ENCODE results near the gene WHRN.

GRCh38 chr9:114476891-114477469, 28.3 kb downstream of the WHRN start:
- no peak for TF ChIP-seq CTCF (IDR thresholded peaks at IDR 0.05; ENCODE audit: insufficient read depth, low read length)
- no peak for TF ChIP-seq GABPA (IDR thresholded peaks at IDR 0.05; ENCODE audit: low read depth)
- no peak for TF ChIP-seq POLR2AphosphoS5 (IDR thresholded peaks at IDR 0.05; ENCODE audit: low read depth)
- TF ChIP-seq, protein P1, sequence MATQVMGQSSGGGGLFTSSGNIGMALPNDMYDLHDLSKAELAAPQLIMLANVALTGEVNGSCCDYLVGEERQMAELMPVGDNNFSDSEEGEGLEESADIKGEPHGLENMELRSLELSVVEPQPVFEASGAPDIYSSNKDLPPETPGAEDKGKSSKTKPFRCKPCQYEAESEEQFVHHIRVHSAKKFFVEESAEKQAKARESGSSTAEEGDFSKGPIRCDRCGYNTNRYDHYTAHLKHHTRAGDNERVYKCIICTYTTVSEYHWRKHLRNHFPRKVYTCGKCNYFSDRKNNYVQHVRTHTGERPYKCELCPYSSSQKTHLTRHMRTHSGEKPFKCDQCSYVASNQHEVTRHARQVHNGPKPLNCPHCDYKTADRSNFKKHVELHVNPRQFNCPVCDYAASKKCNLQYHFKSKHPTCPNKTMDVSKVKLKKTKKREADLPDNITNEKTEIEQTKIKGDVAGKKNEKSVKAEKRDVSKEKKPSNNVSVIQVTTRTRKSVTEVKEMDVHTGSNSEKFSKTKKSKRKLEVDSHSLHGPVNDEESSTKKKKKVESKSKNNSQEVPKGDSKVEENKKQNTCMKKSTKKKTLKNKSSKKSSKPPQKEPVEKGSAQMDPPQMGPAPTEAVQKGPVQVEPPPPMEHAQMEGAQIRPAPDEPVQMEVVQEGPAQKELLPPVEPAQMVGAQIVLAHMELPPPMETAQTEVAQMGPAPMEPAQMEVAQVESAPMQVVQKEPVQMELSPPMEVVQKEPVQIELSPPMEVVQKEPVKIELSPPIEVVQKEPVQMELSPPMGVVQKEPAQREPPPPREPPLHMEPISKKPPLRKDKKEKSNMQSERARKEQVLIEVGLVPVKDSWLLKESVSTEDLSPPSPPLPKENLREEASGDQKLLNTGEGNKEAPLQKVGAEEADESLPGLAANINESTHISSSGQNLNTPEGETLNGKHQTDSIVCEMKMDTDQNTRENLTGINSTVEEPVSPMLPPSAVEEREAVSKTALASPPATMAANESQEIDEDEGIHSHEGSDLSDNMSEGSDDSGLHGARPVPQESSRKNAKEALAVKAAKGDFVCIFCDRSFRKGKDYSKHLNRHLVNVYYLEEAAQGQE (IDR thresholded peaks at IDR 0.05; ENCODE audit: insufficient replicate concordance, low read depth): no peak
